GM19099 (cell line): ENCODE measurements around the gene ABCB4.

ENCODE experiments used
- POLR2A ChIP-seq: IDR thresholded peaks from 3 replicates; pipeline ENCODE4 v1.6.1; 2011; ENCODE audit warnings: low read depth; ENCODE audit not compliant: insufficient read length; ENCODE audit errors: extremely low read depth

ABCB4 gene

DNA sequence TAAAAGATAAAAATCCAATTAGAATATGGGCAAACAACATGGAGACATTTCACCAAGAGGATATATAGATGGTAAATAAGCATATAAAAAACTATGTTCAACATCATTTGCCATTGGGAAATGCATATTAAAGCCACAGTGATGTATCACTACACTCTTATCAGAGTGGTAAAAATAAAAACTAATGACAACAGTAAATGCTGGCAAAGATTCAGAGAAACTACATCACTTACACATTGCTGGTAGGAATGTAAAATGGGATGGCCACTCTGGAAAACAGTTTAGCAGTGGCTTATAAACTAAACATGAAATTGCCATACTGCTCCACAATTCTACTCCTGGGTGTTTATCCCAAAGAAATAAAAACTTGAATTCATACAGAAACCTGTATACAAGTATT, 70.8 kb downstream of the ABCB4 start:
- TF ChIP-seq POLR2A, result no peak

- no peak for TF ChIP-seq POLR2A
Observed at GRCh38 chr7:87398446-87398845, 77.0 kb downstream of the ABCB4 start.

GRCh38 chr7:87395442-87396020, 79.9 kb downstream of the ABCB4 start:
- TF ChIP-seq POLR2A, result no peak

- no peak for TF ChIP-seq POLR2A
Observed at GRCh38 chr7:87391020-87391701, 84.3 kb downstream of the ABCB4 start.

GRCh38 chr7:87380905-87381304, 94.6 kb downstream of the ABCB4 start:
- no peak for TF ChIP-seq POLR2A

GRCh38 chr7:87375662-87376435, 99.6 kb downstream of the ABCB4 start:
- no peak for TF ChIP-seq POLR2A

DNA sequence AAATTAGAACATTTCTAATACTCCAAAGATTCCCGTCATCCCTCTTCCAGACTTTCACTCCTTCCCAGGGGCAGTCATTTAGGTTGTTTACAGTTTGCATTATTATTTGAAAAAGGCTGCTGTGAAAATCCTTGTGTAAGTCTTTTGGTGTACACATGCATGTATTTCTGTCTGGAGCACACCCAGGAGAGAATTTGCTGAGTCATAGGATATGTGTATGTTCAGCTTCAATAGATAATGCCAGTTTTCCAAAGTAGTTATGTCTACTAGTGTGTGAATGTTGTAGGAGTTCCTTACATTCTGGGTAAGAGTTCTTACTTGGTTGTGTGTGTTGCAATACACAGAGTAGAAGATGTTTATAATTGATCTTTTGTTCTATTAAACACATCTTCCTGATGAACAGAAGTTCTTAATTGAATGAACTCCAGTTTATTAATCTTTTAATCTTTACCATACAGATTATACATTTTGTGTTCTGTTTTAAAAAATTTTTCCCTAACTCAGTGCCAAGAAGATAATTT, 104.8 kb downstream of the ABCB4 start:
- TF ChIP-seq POLR2A, result no peak

DNA sequence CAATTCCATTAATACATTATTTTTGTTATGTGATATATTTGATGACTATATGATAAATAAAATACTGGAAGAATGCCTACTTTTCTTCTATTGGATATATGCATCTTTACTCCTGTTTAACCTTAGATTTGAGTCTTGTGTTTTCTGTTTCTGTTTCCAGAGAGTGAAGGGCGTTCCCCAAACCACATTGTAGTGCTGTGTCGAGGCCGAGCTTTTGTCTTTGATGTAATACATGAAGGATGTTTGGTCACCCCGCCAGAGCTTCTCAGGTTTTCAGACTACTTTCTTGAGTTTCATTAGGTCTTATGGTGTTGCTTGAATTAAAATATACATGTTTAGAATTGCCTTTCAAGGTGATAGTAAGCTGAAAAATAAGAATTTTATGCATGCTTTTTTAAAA, 106.3 kb downstream of the ABCB4 start:
- no peak for TF ChIP-seq POLR2A

DNA sequence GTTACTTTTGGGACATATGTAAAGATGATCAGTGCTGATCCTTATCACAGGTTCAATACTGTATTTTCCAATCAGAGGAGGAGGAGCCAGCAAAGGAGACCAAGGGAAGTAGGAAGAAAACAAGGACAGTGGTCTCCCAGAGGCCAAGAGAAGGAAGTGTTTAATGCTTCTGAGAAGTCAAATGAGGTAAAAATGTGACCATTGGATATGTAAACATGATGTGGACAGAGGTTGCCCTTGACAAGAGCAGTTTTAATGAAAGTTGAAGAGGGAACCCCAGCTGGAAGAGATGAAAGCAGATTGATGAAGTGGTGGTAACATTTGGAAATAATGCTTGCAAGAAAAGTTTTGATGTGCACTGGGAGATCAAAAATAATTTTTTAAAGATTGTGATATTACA, 111.2 kb downstream of the ABCB4 start:
- no peak for TF ChIP-seq POLR2A

GRCh38 chr7:87363342-87363741, 112.1 kb downstream of the ABCB4 start:
- no peak for TF ChIP-seq POLR2A

DNA sequence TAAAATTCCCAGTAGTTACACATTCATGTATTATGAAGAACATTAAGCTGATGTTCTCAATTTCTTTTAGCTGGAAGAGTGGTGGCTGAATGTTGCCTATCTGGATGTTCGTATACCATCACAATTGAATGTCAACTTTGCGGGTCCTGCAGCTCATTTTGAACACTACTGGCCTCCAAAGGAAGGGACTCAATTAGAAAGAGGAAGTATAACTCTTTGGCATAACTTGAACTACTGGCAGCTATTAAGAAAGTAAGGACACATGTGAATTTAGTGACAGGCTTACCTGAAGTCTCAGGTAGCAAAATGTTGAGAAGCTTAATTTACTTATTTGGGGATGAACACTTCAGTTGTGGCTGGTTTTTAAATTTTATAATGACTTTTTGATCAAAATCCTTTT, 114.2 kb downstream of the ABCB4 start:
- no peak for TF ChIP-seq POLR2A

DNA sequence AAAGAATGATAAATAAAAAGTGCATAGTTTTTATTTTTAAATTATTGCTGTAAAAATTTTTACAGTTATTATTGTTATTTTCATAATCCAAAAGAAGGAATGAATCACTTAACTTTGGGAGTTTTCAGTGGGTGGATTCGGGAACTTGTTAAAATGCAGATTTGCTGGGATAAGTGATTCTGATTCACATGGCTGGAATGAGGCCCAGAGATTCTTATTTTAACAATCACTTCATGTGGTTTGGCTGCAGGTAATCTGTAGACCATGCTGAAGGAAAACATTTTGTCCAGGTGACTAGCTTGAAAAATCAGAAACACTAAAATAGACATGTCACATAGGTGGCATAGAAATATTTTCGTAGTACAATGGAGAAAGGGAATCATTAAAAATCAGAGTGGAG, 116.1 kb downstream of the ABCB4 start:
- TF ChIP-seq POLR2A, result no peak

- no peak for TF ChIP-seq POLR2A
Observed at GRCh38 chr7:87356448-87356847, 119.0 kb downstream of the ABCB4 start.

GRCh38 chr7:87354749-87355148, 120.7 kb downstream of the ABCB4 start:
- TF ChIP-seq POLR2A, result no peak
